GM21529 (cell line): ENCODE data around the gene TRIM7.
"Not testable (repeated sequence)": the region's sequence is repeated elsewhere in the genome, so short reads cannot be mapped to it uniquely, and the experiment has no call there.

Experiments
- ATAC-seq: cut with Tn5 transposase; IDR thresholded peaks from one replicate; pipeline ENCODE4 v1.9.1; 2021; ENCODE audit not compliant: unreplicated experiment

Gene TRIM7

GRCh38 chr5:181194489-181195248 lies 10.3 kb downstream of the TRIM7 start:
- no peak for ATAC-seq

- ATAC-seq: no peak
Observed at GRCh38 chr5:181193656-181194055, 11.3 kb downstream of the TRIM7 start.

- ATAC-seq: no peak
Observed at GRCh38 chr5:181192337-181193046, 12.5 kb downstream of the TRIM7 start.

- peak; percentile 60 for ATAC-seq
Observed at GRCh38 chr5:181191526-181192336, 13.3 kb downstream of the TRIM7 start.

- ATAC-seq: peak; percentile 5
Observed at GRCh38 chr5:181190711-181191525, 14.1 kb downstream of the TRIM7 start.

GRCh38 chr5:181189962-181190710 lies 14.9 kb downstream of the TRIM7 start:
- ATAC-seq: no peak

GRCh38 chr5:181189363-181189961 lies 15.5 kb downstream of the TRIM7 start:
- no peak for ATAC-seq

GRCh38 chr5:181188700-181189362 lies 16.2 kb downstream of the TRIM7 start:
- no peak for ATAC-seq

- no peak for ATAC-seq
Observed at GRCh38 chr5:181187500-181188213, 17.3 kb downstream of the TRIM7 start.

GRCh38 chr5:181186986-181187499 lies 18.0 kb downstream of the TRIM7 start:
- ATAC-seq: no peak

- no peak for ATAC-seq
Observed at GRCh38 chr5:181186022-181186421, 19.0 kb downstream of the TRIM7 start.

GRCh38 chr5:181185560-181185959 lies 19.4 kb downstream of the TRIM7 start:
- ATAC-seq: no peak

- no peak for ATAC-seq
Observed at GRCh38 chr5:181184845-181185216, 20.2 kb downstream of the TRIM7 start.

- no peak for ATAC-seq
Observed at GRCh38 chr5:181182651-181183050, 22.3 kb downstream of the TRIM7 start.

- ATAC-seq: peak; percentile 59
Observed at GRCh38 chr5:181181650-181182565, 23.1 kb downstream of the TRIM7 start.

GRCh38 chr5:181177559-181177958 lies 27.4 kb downstream of the TRIM7 start:
- not testable (repeated sequence) for ATAC-seq

GRCh38 chr5:181176254-181176952 lies 28.6 kb downstream of the TRIM7 start:
- ATAC-seq: no peak
